Ishikawa (cell line): ENCODE data around the gene TRPM3.

ENCODE experiments used
- CEBPB ChIP-seq: IDR thresholded peaks from 2 replicates; pipeline ENCODE4 v1.6.1; 2012
- CREB1 ChIP-seq: IDR thresholded peaks from 2 replicates; pipeline ENCODE4 v1.6.1; 2012; ENCODE audit warnings: low read depth
- EGR1 ChIP-seq: IDR thresholded peaks from 2 replicates; pipeline ENCODE4 v1.6.1; 2012
- EP300 ChIP-seq: IDR thresholded peaks from 2 replicates; pipeline ENCODE4 v1.6.1; 2012; ENCODE audit warnings: borderline replicate concordance
- FOXM1 ChIP-seq: IDR thresholded peaks from 2 replicates; pipeline ENCODE4 v1.6.1; 2012; ENCODE audit warnings: low read depth, borderline replicate concordance
- MAX ChIP-seq: IDR thresholded peaks from 2 replicates; pipeline ENCODE4 v1.6.1; 2012
- NFIC ChIP-seq: IDR thresholded peaks from 2 replicates; pipeline ENCODE4 v1.6.1; 2012
- RAD21 ChIP-seq: IDR thresholded peaks from 2 replicates; pipeline ENCODE4 v1.6.1; 2012; ENCODE audit warnings: low read depth
- REST ChIP-seq: IDR thresholded peaks from 2 replicates; pipeline ENCODE4 v1.6.1; 2012; ENCODE audit warnings: low read depth, mild to moderate bottlenecking
- TAF1 ChIP-seq: IDR thresholded peaks from 2 replicates; pipeline ENCODE4 v1.6.1; 2012; ENCODE audit warnings: low read depth, mild to moderate bottlenecking
- TCF12 ChIP-seq: IDR thresholded peaks from 2 replicates; pipeline ENCODE4 v1.6.1; 2012; ENCODE audit warnings: low read depth
- TEAD4 ChIP-seq: IDR thresholded peaks from 2 replicates; pipeline ENCODE4 v1.6.1; 2012
- USF1 ChIP-seq: IDR thresholded peaks from 2 replicates; pipeline ENCODE4 v1.6.1; 2012
- YY1 ChIP-seq: IDR thresholded peaks from 2 replicates; pipeline ENCODE4 v1.6.1; 2012; ENCODE audit warnings: low read depth
- ZBTB7A ChIP-seq: IDR thresholded peaks from 2 replicates; pipeline ENCODE4 v1.6.1; 2012; ENCODE audit warnings: low read depth

The TRPM3 gene

GRCh38 chr9:70539526-70539925 is 581.9 kb downstream of the TRPM3 start:
- TF ChIP-seq NFIC (no peak), FOXM1 (no peak), REST (no peak), TCF12 (no peak), CEBPB (no peak), TEAD4 (no peak), YY1 (no peak), TAF1 (no peak), USF1 (no peak), RAD21 (no peak), MAX (no peak), EP300 (no peak), ZBTB7A (no peak)

- TF ChIP-seq ZBTB7A (no peak), CEBPB (no peak), MAX (no peak), TCF12 (no peak), NFIC (no peak), FOXM1 (no peak), EGR1 (no peak), USF1 (no peak), TEAD4 (no peak), EP300 (no peak), TAF1 (no peak), CREB1 (no peak), RAD21 (no peak), YY1 (no peak), REST (no peak)
These were observed 582.4 kb downstream of the TRPM3 start for GRCh38 chr9:70539001-70539400.

GRCh38 chr9:70537084-70537483 is 584.3 kb downstream of the TRPM3 start:
- no peak for TF ChIP-seq EP300
- TF ChIP-seq CREB1, result no peak
- TF ChIP-seq MAX, result no peak
- no peak for TF ChIP-seq CEBPB
- TF ChIP-seq NFIC, result no peak
- no peak for TF ChIP-seq REST
- TF ChIP-seq ZBTB7A, result no peak
- TF ChIP-seq USF1, result no peak
- no peak for TF ChIP-seq EGR1
- no peak for TF ChIP-seq FOXM1
